K562 (cell line): ENCODE data around the gene SLC25A29. TPM values are rescaled to one million over a fixed set of nuclear protein-coding genes. Genes with fewer than 3 reads are reported as not detected.

Experiments
- CREB1 ChIP-seq, 2 experiments: sonication (generic) in 1 of 2; formaldehyde crosslinking in 1 of 2; IDR thresholded peaks; 2 replicates each; pipeline versions ENCODE4 v1.6.1 to v1.8.0; 2012 to 2022; ENCODE audit warnings: inconsistent platforms in 1 of 2, mild to moderate bottlenecking in 1 of 2, missing genetic modification reagents in 1 of 2, moderate library complexity in 1 of 2
- HNRNPK ChIP-seq: fragments of 200-400 bp; formaldehyde crosslinking; IDR thresholded peaks from one replicate; pipeline ENCODE4 v1.6.1; 2018; ENCODE audit warnings: mild to moderate bottlenecking, low read depth, low read length; ENCODE audit not compliant: poor library complexity, severe bottlenecking
- KAT7 ChIP-seq: sonication (generic); formaldehyde crosslinking; IDR thresholded peaks from 2 replicates; pipeline ENCODE4 v1.8.0; 2022; ENCODE audit warnings: missing genetic modification reagents, mild to moderate bottlenecking, borderline replicate concordance
- KDM2B ChIP-seq: fragments of 250-450 bp; sonication (Bioruptor Pico); IDR thresholded peaks from 2 replicates; pipeline ENCODE4 v1.8.0; 2021; ENCODE audit warnings: mild to moderate bottlenecking, moderate library complexity
- L3MBTL2 ChIP-seq: fragments of 450-650 bp; IDR thresholded peaks from 2 replicates; pipeline ENCODE4 v1.6.1; 2016; ENCODE audit warnings: mild to moderate bottlenecking, moderate library complexity
- LCOR ChIP-seq: sonication (generic); formaldehyde crosslinking; IDR thresholded peaks from 2 replicates; pipeline ENCODE4 v1.8.0; 2022; ENCODE audit warnings: mild to moderate bottlenecking, missing genetic modification reagents
- MAZ ChIP-seq, 2 experiments: fragments of 450-650 bp in 1 of 2; sonication (generic) in 1 of 2; formaldehyde crosslinking; IDR thresholded peaks in 1 of 2; conservative IDR thresholded peaks in 1 of 2; 2 replicates each; pipeline versions ENCODE4 v1.4.0 to v1.5.0; 2020; ENCODE audit warnings: mild to moderate bottlenecking in 1 of 2, missing genetic modification reagents in 1 of 2
- NCOA6 ChIP-seq: fragments of 450-650 bp; IDR thresholded peaks from 2 replicates; pipeline ENCODE4 v1.6.1; 2017; ENCODE audit warnings: mild to moderate bottlenecking
- NFIC ChIP-seq: fragments of 450-650 bp; IDR thresholded peaks from 2 replicates; pipeline ENCODE4 v1.6.1; 2017; ENCODE audit warnings: mild to moderate bottlenecking, inconsistent platforms
- POLR2G ChIP-seq: fragments of 200-400 bp; formaldehyde crosslinking; IDR thresholded peaks from 2 replicates; pipeline ENCODE4 v1.6.1; 2017; ENCODE audit warnings: low read depth, mild to moderate bottlenecking, antibody characterized with exemption, low read length, moderate library complexity
- RCOR1 ChIP-seq, 2 experiments: IDR thresholded peaks; 2 replicates each; pipeline ENCODE4 v1.6.1; 2012; ENCODE audit warnings: low read depth in 2 of 2, low read length in 2 of 2, borderline replicate concordance in 1 of 2, improper control_type of control experiment in 1 of 2
- SREBF2 ChIP-seq: sonication (generic); formaldehyde crosslinking; IDR thresholded peaks from 2 replicates; pipeline ENCODE4 v1.4.0; 2020; ENCODE audit warnings: mild to moderate bottlenecking, missing genetic modification reagents
- SUPT5H ChIP-seq: fragments of 450-650 bp; IDR thresholded peaks from 2 replicates; pipeline ENCODE4 v1.6.1; 2016
- U2AF1 ChIP-seq: fragments of 200-400 bp; formaldehyde crosslinking; optimal IDR thresholded peaks from 2 replicates; pipeline ENCODE3; 2017; ENCODE audit warnings: mild to moderate bottlenecking, low read depth, low read length, moderate library complexity
- ZNF586 ChIP-seq: fragments of 450-650 bp; formaldehyde crosslinking; conservative IDR thresholded peaks from 2 replicates; pipeline ENCODE4 v1.4.0; 2020; ENCODE audit warnings: mild to moderate bottlenecking, moderate library complexity
- polyA plus RNA-seq, 8 experiments: library from polyadenylated mRNA; depleted of rRNA in 4 of 8; stranded (reverse) in 5 of 8; unstranded in 3 of 8; fragments of >200 nt; fragmentation: Nextera tagmentation in 2 of 8; fragmentation: Illumina TruSeq in 1 of 8; extraction: Ambion mirVana in 2 of 8; extraction: Trizol in 1 of 8; gene quantifications; 2 replicates each; pipeline versions ENCODE4 v1.2.1 to v1.2.3, GENCODE V29; 2011 to 2014; ENCODE audit warnings: inconsistent platforms in 1 of 8, missing spikeins in 1 of 8
- total RNA-seq, 7 experiments: library from RNA; depleted of rRNA in 6 of 7; stranded (reverse); fragments of >200 nt in 6 of 7; fragmentation: Illumina TruSeq in 2 of 7; extraction: Trizol in 2 of 7; gene quantifications; 2 replicates each; pipeline versions ENCODE4 v1.2.1 to v1.2.3, GENCODE V29; 2011 to 2021; ENCODE audit warnings: low replicate concordance in 1 of 7
- TF ChIP-seq, protein P1 (sequence below): fragments of 250-450 bp; sonication (Bioruptor Pico); IDR thresholded peaks from 2 replicates; pipeline ENCODE4 v1.9.0; 2021; ENCODE audit warnings: mild to moderate bottlenecking, inconsistent platforms
- TF ChIP-seq, protein P2 (sequence below): fragments of 450-650 bp; formaldehyde crosslinking; IDR thresholded peaks from 2 replicates; pipeline ENCODE4 v1.4.0; 2022; ENCODE audit warnings: missing genetic modification characterization
- TF ChIP-seq, protein P3 (sequence below), 2 experiments: fragments of 200-800 bp in 1 of 2; sonication (Bioruptor generic) in 1 of 2; sonication (generic) in 1 of 2; formaldehyde crosslinking in 1 of 2; IDR thresholded peaks in 1 of 2; conservative IDR thresholded peaks in 1 of 2; 2 replicates each; pipeline versions ENCODE4 v1.5.0 to v1.6.1; 2016 to 2020; ENCODE audit warnings: missing compliant biosample characterization in 1 of 2, missing genetic modification characterization in 1 of 2, missing genetic modification reagents in 1 of 2
- TF ChIP-seq, protein P4 (sequence below): fragments of 250-450 bp; sonication (Bioruptor Pico); IDR thresholded peaks from 2 replicates; pipeline ENCODE4 v1.5.0; 2021
- TF ChIP-seq, protein P5 (sequence below): IDR thresholded peaks from 2 replicates; pipeline ENCODE4 v1.6.1; 2011; ENCODE audit not compliant: insufficient read length; ENCODE audit errors: extremely low read depth

Gene SLC25A29
- total and polyA plus RNA-seq, 9 of the 15 experiments (the other 6 are each of a cell fraction or from before 2014, with no cell fraction given): 0.07 to 17.5 (median 4.8) TPM

DNA sequence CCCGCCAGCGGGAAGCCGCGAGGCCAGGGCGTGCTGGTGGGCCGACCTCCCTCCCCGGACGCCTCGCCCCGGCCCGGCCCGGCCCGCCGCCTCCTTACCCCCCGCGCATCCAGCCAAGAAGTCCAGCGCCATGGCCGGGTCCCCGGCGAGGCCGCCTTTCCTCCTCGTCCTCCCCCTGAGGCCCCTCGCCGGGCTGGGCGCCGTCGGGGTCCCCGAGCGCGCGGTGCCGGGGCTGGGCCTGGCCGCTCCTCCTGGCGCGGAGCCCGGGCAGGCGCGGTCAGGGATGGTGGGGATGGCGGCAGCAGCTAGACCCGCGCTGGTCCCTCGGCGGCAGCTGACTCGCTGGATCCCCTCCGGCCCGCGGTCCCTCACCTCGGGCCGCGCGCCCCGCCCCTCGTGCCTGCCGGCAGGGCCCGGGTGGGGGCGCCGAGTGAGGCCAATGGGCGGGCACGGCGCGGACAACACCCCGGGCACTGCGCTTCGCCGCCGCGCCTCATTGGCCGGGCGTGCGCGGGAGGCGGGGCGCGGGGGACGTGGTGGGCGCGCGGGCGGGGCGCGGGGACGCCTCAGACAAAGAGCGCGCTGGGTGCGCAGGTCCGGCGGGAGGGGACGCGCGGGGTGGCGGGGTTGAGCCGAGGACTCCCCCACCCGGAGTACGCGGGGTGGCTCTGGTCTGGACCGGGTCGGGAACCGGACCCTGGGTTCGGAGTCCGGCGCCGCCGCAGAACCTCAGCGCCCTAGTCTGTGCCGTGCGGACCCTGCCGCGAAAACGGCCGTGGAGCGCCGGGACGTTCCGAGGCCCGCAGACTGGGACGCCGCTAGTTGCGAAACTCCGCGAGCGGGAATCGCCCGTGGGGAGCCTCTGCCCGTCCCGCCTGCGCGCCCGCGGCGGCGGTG lies at the start of gene SLC25A29 (continued):
- TF ChIP-seq CREB1 (IDR thresholded peaks at IDR 0.05): no peak
- no peak for TF ChIP-seq CREB1 (CRISPR knock-in tag; IDR thresholded peaks at IDR 0.05)
- TF ChIP-seq KDM2B (CRISPR knock-in tag): peak; percentile 76
- TF ChIP-seq ZNF586 (CRISPR knock-in tag): no peak
- no peak for TF ChIP-seq LCOR (CRISPR knock-in tag)
- TF ChIP-seq RCOR1 (IDR thresholded peaks at IDR 0.05; ENCODE audit: borderline replicate concordance in 1 of 2, low read depth in 2 of 2, low read length in 2 of 2): no peak
- no peak for TF ChIP-seq U2AF1
- peak; percentile 33; the same call in 1 of the 2 replicates for TF ChIP-seq L3MBTL2
- TF ChIP-seq, protein P1, sequence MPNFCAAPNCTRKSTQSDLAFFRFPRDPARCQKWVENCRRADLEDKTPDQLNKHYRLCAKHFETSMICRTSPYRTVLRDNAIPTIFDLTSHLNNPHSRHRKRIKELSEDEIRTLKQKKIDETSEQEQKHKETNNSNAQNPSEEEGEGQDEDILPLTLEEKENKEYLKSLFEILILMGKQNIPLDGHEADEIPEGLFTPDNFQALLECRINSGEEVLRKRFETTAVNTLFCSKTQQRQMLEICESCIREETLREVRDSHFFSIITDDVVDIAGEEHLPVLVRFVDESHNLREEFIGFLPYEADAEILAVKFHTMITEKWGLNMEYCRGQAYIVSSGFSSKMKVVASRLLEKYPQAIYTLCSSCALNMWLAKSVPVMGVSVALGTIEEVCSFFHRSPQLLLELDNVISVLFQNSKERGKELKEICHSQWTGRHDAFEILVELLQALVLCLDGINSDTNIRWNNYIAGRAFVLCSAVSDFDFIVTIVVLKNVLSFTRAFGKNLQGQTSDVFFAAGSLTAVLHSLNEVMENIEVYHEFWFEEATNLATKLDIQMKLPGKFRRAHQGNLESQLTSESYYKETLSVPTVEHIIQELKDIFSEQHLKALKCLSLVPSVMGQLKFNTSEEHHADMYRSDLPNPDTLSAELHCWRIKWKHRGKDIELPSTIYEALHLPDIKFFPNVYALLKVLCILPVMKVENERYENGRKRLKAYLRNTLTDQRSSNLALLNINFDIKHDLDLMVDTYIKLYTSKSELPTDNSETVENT (CRISPR knock-in tag): no peak; the same call in 1 of the 2 replicates
- TF ChIP-seq, protein P2, sequence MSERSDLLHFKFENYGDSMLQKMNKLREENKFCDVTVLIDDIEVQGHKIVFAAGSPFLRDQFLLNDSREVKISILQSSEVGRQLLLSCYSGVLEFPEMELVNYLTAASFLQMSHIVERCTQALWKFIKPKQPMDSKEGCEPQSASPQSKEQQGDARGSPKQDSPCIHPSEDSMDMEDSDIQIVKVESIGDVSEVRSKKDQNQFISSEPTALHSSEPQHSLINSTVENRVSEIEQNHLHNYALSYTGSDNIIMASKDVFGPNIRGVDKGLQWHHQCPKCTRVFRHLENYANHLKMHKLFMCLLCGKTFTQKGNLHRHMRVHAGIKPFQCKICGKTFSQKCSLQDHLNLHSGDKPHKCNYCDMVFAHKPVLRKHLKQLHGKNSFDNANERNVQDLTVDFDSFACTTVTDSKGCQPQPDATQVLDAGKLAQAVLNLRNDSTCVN (CRISPR knock-in tag): no peak
- TF ChIP-seq POLR2G: peak; percentile 64
- peak; percentile 51 for TF ChIP-seq NCOA6
- TF ChIP-seq, protein P3, sequence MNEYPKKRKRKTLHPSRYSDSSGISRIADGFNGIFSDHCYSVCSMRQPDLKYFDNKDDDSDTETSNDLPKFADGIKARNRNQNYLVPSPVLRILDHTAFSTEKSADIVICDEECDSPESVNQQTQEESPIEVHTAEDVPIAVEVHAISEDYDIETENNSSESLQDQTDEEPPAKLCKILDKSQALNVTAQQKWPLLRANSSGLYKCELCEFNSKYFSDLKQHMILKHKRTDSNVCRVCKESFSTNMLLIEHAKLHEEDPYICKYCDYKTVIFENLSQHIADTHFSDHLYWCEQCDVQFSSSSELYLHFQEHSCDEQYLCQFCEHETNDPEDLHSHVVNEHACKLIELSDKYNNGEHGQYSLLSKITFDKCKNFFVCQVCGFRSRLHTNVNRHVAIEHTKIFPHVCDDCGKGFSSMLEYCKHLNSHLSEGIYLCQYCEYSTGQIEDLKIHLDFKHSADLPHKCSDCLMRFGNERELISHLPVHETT (CRISPR knock-in tag; conservative IDR thresholded peaks at IDR 0.05 in 1 of 2, IDR thresholded peaks at IDR 0.05 in 1 of 2): no peak
- no peak for TF ChIP-seq SREBF2
- 0 out of 2 replicates have a peak, but pooled peaks have one; percentile 24 for TF ChIP-seq SUPT5H
- TF ChIP-seq, protein P4, sequence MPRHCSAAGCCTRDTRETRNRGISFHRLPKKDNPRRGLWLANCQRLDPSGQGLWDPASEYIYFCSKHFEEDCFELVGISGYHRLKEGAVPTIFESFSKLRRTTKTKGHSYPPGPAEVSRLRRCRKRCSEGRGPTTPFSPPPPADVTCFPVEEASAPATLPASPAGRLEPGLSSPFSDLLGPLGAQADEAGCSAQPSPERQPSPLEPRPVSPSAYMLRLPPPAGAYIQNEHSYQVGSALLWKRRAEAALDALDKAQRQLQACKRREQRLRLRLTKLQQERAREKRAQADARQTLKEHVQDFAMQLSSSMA (CRISPR knock-in tag): no peak
- TF ChIP-seq HNRNPK: no peak
- peak in 1 of 2 experiments; percentile 87; a peak in 1 of 4 replicates for TF ChIP-seq MAZ (CRISPR knock-in tag; conservative IDR thresholded peaks at IDR 0.05 in 1 of 2, IDR thresholded peaks at IDR 0.05 in 1 of 2)
- TF ChIP-seq KAT7 (CRISPR knock-in tag): no peak
- TF ChIP-seq NFIC: peak; percentile 23; the same call in 1 of the 2 replicates
- TF ChIP-seq, protein P5, sequence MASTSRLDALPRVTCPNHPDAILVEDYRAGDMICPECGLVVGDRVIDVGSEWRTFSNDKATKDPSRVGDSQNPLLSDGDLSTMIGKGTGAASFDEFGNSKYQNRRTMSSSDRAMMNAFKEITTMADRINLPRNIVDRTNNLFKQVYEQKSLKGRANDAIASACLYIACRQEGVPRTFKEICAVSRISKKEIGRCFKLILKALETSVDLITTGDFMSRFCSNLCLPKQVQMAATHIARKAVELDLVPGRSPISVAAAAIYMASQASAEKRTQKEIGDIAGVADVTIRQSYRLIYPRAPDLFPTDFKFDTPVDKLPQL: no peak
